OCI-LY3 (cell line): ENCODE results near the gene SPDYC.

Experiments
- H2AFZ ChIP-seq: fragments of 200-600, 300-600 bp; shearing (Covaris generic); 2 replicates; pipeline ENCODE4 v1.6.0; 2014; ENCODE audit warnings: antibody characterized with exemption, low read depth, low read length
- H3K27ac ChIP-seq: fragments of 200-600, 300-600 bp; sonication (generic); 2 replicates; pipeline ENCODE4 v1.5.1; 2014; ENCODE audit warnings: mild to moderate bottlenecking, low read length, moderate library complexity, mixed read lengths
- H3K27me3 ChIP-seq: fragments of 200-600, 300-600 bp; sonication (generic); 2 replicates; pipeline ENCODE4 v1.6.1; 2014; ENCODE audit warnings: low read depth, low read length, mixed read lengths
- H3K36me3 ChIP-seq: fragments of 200-600, 300-600 bp; sonication (generic); replicated peaks from 2 replicates; pipeline ENCODE3; 2014; ENCODE audit warnings: low read depth, low read length, mixed read lengths
- H3K4me1 ChIP-seq: fragments of 300-600, 200-600 bp; sonication (generic); 2 replicates; pipeline ENCODE4 v1.6.1; 2014; ENCODE audit warnings: low read length, mixed read lengths
- H3K4me2 ChIP-seq: fragments of 200-600, 300-600 bp; sonication (generic); 2 replicates; pipeline ENCODE4 v1.6.1; 2014; ENCODE audit warnings: low read length, mixed read lengths
- H3K4me3 ChIP-seq: fragments of 300-600, 200-600 bp; sonication (generic); 2 replicates; pipeline ENCODE4 v1.5.1; 2014; ENCODE audit warnings: antibody characterized with exemption, mild to moderate bottlenecking, low read length, moderate library complexity
- H3K79me2 ChIP-seq: fragments of 300-600, 200-600 bp; shearing (Covaris generic); 2 replicates; pipeline ENCODE4 v1.6.1; 2014; ENCODE audit warnings: mild to moderate bottlenecking, low read length, mixed read lengths
- H3K9ac ChIP-seq: fragments of 300-600, 200-600 bp; shearing (Covaris generic); 2 replicates; pipeline ENCODE4 v1.6.0; 2014; ENCODE audit warnings: mild to moderate bottlenecking, low read length, moderate library complexity
- H3K9me3 ChIP-seq: fragments of 200-600, 300-600 bp; shearing (Covaris generic); 2 replicates; pipeline ENCODE4 v1.6.1; 2014; ENCODE audit warnings: low read length, mixed read lengths; ENCODE audit not compliant: insufficient read depth
- H4K20me1 ChIP-seq: fragments of 200-600, 300-600 bp; sonication (generic); 2 replicates; pipeline ENCODE4 v1.6.1; 2016; ENCODE audit warnings: low read length, mixed read lengths; ENCODE audit not compliant: insufficient read depth
- EZH2phosphoT487 ChIP-seq: fragments of 200-600 bp; shearing (Covaris generic); IDR thresholded peaks from 2 replicates; pipeline ENCODE4 v1.6.1; 2018; ENCODE audit warnings: antibody characterized with exemption, mixed run types, low read depth
- TF ChIP-seq, protein P1 (sequence below): fragments of 200-600, 300-600 bp; sonication (generic); IDR thresholded peaks from 2 replicates; pipeline ENCODE4 v1.5.1; 2014; ENCODE audit warnings: antibody characterized with exemption, low read length, low read depth

The SPDYC gene

DNA sequence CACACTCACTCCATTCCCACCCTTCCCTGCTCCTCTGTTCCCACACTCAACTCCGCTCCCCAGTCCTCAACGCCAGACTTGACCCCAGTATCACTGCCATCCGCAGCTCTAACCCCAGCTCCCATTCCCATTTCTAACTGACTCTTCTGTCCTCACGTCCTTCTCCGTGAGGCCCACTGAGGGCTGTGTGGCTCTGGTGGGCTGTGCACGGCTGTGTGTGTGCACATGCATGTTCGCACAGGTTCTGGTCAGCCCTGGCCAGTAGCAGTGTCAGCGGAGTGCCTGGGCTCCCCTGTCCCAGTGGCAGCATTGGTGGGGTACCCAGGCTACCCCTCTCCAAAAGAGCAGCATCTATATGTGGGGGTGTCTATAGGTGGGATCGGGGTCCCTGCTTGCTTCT is 16.7 kb downstream of the SPDYC start:
- no peak overlapping the region for H3K4me3 ChIP-seq
- no peak overlapping the region for H2AFZ ChIP-seq
- no peaks in the 10 kb centered on the region for H3K9me3 ChIP-seq
- peaks cover 13% of the 10 kb centered on the region for H3K79me2 ChIP-seq
- H3K4me1 ChIP-seq, result peaks cover 9% of the 10 kb centered on the region
- H4K20me1 ChIP-seq, result no peaks in the 10 kb centered on the region
- H3K9ac ChIP-seq, result no peak overlapping the region
- H3K4me2 ChIP-seq, result no peak overlapping the region
- peaks cover 37% of the 10 kb centered on the region for H3K36me3 ChIP-seq
- H3K27me3 ChIP-seq, result no peaks in the 10 kb centered on the region
- no peak for TF ChIP-seq EZH2phosphoT487
- no peak overlapping the region for H3K27ac ChIP-seq

DNA sequence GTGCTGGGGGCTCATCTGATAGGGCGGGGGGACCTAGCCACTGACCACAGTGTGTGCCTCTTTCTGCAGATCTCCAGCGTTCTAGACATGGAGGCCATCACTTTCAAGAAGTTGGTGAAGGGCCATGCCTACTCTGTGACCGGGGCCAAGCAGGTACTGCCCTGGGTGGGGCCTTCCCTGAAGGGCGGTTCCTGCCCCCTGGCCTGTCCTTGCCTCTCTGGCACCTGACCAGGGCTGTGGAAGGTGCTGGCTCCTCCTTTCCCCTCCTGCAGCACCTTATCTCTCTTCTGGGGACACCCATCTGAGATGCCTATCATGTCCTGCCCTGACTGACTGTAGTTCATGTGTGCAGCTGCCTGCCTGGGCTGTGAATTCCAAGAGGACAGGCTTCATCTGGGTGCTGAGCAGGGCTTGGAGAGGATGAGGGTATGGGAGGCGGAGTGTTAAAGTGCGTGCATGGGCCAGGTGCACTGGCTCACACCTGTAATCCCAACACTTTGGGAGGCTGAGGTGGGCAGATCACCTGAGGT is 17.2 kb downstream of the SPDYC start:
- TF ChIP-seq, protein P1, sequence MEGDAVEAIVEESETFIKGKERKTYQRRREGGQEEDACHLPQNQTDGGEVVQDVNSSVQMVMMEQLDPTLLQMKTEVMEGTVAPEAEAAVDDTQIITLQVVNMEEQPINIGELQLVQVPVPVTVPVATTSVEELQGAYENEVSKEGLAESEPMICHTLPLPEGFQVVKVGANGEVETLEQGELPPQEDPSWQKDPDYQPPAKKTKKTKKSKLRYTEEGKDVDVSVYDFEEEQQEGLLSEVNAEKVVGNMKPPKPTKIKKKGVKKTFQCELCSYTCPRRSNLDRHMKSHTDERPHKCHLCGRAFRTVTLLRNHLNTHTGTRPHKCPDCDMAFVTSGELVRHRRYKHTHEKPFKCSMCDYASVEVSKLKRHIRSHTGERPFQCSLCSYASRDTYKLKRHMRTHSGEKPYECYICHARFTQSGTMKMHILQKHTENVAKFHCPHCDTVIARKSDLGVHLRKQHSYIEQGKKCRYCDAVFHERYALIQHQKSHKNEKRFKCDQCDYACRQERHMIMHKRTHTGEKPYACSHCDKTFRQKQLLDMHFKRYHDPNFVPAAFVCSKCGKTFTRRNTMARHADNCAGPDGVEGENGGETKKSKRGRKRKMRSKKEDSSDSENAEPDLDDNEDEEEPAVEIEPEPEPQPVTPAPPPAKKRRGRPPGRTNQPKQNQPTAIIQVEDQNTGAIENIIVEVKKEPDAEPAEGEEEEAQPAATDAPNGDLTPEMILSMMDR, result no peak
- TF ChIP-seq EZH2phosphoT487, result no peak
- Histone ChIP-seq H3K27me3 (no peaks in the 10 kb centered on the region), H3K9ac (no peak overlapping the region), H3K36me3 (peaks cover 39% of the 10 kb centered on the region), H3K4me1 (peaks cover 9% of the 10 kb centered on the region), H3K79me2 (peaks cover 9% of the 10 kb centered on the region), H3K4me3 (no peak overlapping the region), H3K9me3 (no peaks in the 10 kb centered on the region), H3K27ac (no peak overlapping the region), H4K20me1 (no peaks in the 10 kb centered on the region), H2AFZ (no peak overlapping the region), H3K4me2 (no peak overlapping the region)

DNA sequence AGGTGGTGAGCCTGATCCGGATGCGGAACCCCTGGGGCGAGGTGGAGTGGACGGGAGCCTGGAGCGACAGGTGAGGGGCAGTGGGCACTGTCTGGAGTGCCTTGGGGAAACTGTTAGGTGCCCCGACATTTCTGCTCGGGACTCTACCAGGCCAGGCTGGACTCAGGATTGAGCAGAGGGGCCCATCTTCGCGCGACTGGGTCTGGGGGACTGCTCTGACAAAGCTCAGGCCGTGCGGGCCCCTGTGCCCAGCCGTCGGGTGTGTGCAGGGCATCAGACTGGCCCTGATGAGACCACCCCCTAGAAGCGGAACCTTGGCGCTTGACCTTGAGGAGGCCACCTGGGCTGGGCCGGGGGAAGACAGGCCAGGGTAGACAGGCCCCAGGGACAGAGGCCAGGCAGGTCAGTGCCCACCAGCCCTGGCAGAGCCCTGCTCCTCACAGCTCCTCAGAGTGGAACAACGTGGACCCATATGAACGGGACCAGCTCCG is 18.0 kb downstream of the SPDYC start:
- Histone ChIP-seq H3K4me1 (peaks cover 1% of the 10 kb centered on the region; the same call in 1 of the 2 replicates), H3K9me3 (no peaks in the 10 kb centered on the region), H3K9ac (no peak overlapping the region), H3K27me3 (no peaks in the 10 kb centered on the region), H2AFZ (no peak overlapping the region), H4K20me1 (no peaks in the 10 kb centered on the region), H3K36me3 (peaks cover 41% of the 10 kb centered on the region), H3K4me2 (no peak overlapping the region), H3K4me3 (no peak overlapping the region), H3K27ac (no peak overlapping the region), H3K79me2 (peaks cover under 1% of the 10 kb centered on the region; the same call in 1 of the 2 replicates)
- TF ChIP-seq, protein P1, result no peak
- no peak for TF ChIP-seq EZH2phosphoT487

DNA sequence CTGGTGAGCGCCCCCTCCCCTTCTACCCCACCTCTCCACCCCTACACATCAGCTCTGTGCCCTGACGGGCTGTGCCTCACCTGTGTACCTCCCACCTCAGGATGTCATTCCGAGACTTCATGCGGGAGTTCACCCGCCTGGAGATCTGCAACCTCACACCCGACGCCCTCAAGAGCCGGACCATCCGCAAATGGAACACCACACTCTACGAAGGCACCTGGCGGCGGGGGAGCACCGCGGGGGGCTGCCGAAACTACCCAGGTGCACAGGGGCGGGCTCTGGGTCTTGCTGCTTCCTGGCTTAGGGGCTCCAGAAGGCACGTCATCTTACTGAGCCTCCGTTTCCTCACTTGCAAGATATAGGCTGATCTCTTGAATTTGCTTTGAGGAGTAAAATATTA is 18.5 kb downstream of the SPDYC start:
- Histone ChIP-seq H2AFZ (no peak overlapping the region), H3K36me3 (peaks cover 39% of the 10 kb centered on the region), H3K4me2 (no peak overlapping the region), H3K79me2 (no peaks in the 10 kb centered on the region), H3K9me3 (no peaks in the 10 kb centered on the region), H4K20me1 (no peaks in the 10 kb centered on the region), H3K9ac (no peak overlapping the region), H3K27ac (no peak overlapping the region), H3K27me3 (no peaks in the 10 kb centered on the region), H3K4me1 (no peaks in the 10 kb centered on the region), H3K4me3 (no peak overlapping the region)
- no peak for TF ChIP-seq EZH2phosphoT487
- TF ChIP-seq, protein P1, result no peak
